ENCODE results near the gene DDX27. TPM values are rescaled to one million over a fixed set of nuclear protein-coding genes. Genes with fewer than 3 reads are reported as not detected.

DDX27 gene
- polyA plus RNA-seq, 1 of the 3 experiments (the other 2 are of a cell fraction): 51.9 TPM

DNA sequence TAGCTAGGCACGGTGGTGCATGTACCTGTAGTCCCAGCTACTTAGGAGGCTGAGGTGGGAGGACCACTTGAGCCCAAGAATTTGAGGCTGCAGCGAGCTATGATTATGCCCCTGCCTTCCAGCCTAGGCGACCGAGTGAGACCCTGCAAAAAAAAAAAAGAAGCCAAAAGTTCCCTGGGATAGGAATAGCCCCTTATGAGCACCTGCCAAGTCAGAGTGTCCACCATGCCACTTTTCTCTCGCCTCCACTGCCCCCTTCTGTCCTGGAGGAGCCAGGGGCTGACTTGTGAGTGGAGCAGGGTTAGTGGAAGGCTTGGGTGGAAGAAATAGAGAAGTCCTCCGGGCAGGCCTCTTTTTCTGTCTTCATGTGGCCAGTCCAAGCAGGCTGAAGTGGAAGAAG, 12.1 kb upstream of the DDX27 start:
- H3K36me3 ChIP-seq (replicated peaks in 1 of 2; ENCODE audit: control insufficient read depth in 1 of 2, insufficient read depth in 2 of 2, low read length in 1 of 2): no peaks in the 10 kb centered on the region
- TF ChIP-seq, protein P1, sequence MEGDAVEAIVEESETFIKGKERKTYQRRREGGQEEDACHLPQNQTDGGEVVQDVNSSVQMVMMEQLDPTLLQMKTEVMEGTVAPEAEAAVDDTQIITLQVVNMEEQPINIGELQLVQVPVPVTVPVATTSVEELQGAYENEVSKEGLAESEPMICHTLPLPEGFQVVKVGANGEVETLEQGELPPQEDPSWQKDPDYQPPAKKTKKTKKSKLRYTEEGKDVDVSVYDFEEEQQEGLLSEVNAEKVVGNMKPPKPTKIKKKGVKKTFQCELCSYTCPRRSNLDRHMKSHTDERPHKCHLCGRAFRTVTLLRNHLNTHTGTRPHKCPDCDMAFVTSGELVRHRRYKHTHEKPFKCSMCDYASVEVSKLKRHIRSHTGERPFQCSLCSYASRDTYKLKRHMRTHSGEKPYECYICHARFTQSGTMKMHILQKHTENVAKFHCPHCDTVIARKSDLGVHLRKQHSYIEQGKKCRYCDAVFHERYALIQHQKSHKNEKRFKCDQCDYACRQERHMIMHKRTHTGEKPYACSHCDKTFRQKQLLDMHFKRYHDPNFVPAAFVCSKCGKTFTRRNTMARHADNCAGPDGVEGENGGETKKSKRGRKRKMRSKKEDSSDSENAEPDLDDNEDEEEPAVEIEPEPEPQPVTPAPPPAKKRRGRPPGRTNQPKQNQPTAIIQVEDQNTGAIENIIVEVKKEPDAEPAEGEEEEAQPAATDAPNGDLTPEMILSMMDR (IDR thresholded peaks at IDR 0.05): peak; percentile 20; the same call in 1 of the 2 replicates
- TF ChIP-seq, protein P2, sequence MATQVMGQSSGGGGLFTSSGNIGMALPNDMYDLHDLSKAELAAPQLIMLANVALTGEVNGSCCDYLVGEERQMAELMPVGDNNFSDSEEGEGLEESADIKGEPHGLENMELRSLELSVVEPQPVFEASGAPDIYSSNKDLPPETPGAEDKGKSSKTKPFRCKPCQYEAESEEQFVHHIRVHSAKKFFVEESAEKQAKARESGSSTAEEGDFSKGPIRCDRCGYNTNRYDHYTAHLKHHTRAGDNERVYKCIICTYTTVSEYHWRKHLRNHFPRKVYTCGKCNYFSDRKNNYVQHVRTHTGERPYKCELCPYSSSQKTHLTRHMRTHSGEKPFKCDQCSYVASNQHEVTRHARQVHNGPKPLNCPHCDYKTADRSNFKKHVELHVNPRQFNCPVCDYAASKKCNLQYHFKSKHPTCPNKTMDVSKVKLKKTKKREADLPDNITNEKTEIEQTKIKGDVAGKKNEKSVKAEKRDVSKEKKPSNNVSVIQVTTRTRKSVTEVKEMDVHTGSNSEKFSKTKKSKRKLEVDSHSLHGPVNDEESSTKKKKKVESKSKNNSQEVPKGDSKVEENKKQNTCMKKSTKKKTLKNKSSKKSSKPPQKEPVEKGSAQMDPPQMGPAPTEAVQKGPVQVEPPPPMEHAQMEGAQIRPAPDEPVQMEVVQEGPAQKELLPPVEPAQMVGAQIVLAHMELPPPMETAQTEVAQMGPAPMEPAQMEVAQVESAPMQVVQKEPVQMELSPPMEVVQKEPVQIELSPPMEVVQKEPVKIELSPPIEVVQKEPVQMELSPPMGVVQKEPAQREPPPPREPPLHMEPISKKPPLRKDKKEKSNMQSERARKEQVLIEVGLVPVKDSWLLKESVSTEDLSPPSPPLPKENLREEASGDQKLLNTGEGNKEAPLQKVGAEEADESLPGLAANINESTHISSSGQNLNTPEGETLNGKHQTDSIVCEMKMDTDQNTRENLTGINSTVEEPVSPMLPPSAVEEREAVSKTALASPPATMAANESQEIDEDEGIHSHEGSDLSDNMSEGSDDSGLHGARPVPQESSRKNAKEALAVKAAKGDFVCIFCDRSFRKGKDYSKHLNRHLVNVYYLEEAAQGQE (IDR thresholded peaks at IDR 0.05; ENCODE audit: low read depth, low read length): no peak
- TF ChIP-seq RCOR1 (IDR thresholded peaks at IDR 0.05; ENCODE audit: low read length): no peak
- no peak for TF ChIP-seq MXI1 (IDR thresholded peaks at IDR 0.05; ENCODE audit: low read depth, low read length)
- no peaks in the 10 kb centered on the region for H4K20me1 ChIP-seq (ENCODE audit: insufficient read depth)
- 81% methylated on average over 5 of the region's 6 CpGs for WGBS (ENCODE audit: low lambda C conversion rate)
- H3K27me3 ChIP-seq (ENCODE audit: insufficient read depth): no peaks in the 10 kb centered on the region
- no peak overlapping the region for H3K4me2 ChIP-seq
- DNase-seq: no peak
- no peak overlapping the region for H3K4me3 ChIP-seq (ENCODE audit: low read depth in 2 of 2, low read length in 1 of 2)
- no peak overlapping the region for H3K27ac ChIP-seq (ENCODE audit: low read depth in 2 of 2, low read length in 1 of 2)
- H3K79me2 ChIP-seq (ENCODE audit: insufficient read depth): no peaks in the 10 kb centered on the region
- H3K9me3 ChIP-seq: peaks cover 10% of the 10 kb centered on the region; the same call in 1 of the 2 replicates
- H3F3A ChIP-seq (replicated peaks; ENCODE audit: insufficient read depth): no peaks in the 10 kb centered on the region
- ChIA-PET CTCF (interaction anchor here (0.9 to 3.3 kb wide), 4 partner anchors 9 to 74 kb away, joined by 3 to 8 read pairs (median 6); no protein-coding TSS in a partner anchor), POLR2A (no interaction called here)
- no peak overlapping the region for H2AFZ ChIP-seq (ENCODE audit: low read depth)
- H3K9ac ChIP-seq: no peak overlapping the region
- no peaks in the 10 kb centered on the region for H3K9me2 ChIP-seq
- H3K4me1 ChIP-seq (ENCODE audit: control insufficient read depth in 1 of 2, insufficient read depth in 2 of 2, low read depth in 1 of 2, low read length in 1 of 2): no peaks in the 10 kb centered on the region

DNA sequence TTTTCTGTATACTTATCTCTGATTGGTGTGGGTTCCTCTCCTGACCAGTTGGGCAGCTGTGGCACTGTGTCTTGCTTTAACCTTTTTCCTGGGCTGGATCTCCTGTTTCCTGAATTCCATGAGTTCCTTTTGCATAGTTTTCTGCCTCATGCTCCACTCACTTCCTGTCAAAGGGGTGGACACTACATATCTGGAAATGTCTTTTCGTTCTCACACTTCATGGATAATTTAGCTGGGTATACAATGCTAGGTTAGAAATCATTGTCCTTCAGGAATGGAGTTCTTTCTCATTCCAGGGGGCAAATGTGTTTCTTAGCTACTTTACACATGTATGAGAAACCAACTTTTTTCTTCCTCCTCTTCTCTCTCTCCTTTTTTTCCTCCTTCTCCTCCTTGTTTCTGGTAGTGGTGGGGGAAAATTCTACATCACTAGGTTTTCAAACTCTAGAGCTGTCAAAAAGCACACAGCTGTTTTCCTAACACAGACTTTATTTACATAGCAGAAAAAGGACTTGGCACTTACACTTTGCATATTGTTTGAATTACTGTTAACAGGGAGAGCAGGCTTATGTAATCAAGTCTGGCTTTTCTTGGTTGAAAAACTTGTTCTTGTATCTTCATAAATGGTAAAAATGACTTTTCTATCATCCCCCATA, 9.0 kb upstream of the DDX27 start:
- H4K20me1 ChIP-seq (ENCODE audit: insufficient read depth): no peaks in the 10 kb centered on the region
- CTCF ChIA-PET: interaction anchor here (0.8 kb wide), 1 partner anchor 78 kb away, joined by 6 read pairs; no protein-coding TSS in a partner anchor
- no peak overlapping the region for H3K4me3 ChIP-seq (ENCODE audit: low read depth in 2 of 2, low read length in 1 of 2)
- no peak overlapping the region for H2AFZ ChIP-seq (ENCODE audit: low read depth)
- 67% methylated on average over 1 of the region's 1 CpG for WGBS (ENCODE audit: low lambda C conversion rate)
- H3F3A ChIP-seq (replicated peaks; ENCODE audit: insufficient read depth): no peaks in the 10 kb centered on the region
- H3K27me3 ChIP-seq (ENCODE audit: insufficient read depth): no peaks in the 10 kb centered on the region
- H3K9me2 ChIP-seq: no peaks in the 10 kb centered on the region
- H3K36me3 ChIP-seq (replicated peaks in 1 of 2; ENCODE audit: control insufficient read depth in 1 of 2, insufficient read depth in 2 of 2, low read length in 1 of 2): no peaks in the 10 kb centered on the region
- H3K9me3 ChIP-seq: peaks cover 10% of the 10 kb centered on the region; the same call in 1 of the 2 replicates
- no peak overlapping the region for H3K9ac ChIP-seq
- H3K4me2 ChIP-seq: no peak overlapping the region
- H3K4me1 ChIP-seq (ENCODE audit: control insufficient read depth in 1 of 2, insufficient read depth in 2 of 2, low read depth in 1 of 2, low read length in 1 of 2): no peaks in the 10 kb centered on the region
- H3K79me2 ChIP-seq (ENCODE audit: insufficient read depth): no peaks in the 10 kb centered on the region
- POLR2A ChIA-PET: interaction anchor here (0.7 kb wide), 1 partner anchor 73 kb away, joined by 4 read pairs; no protein-coding TSS in a partner anchor
- DNase-seq: no peak
- no peak overlapping the region for H3K27ac ChIP-seq (ENCODE audit: low read depth in 2 of 2, low read length in 1 of 2)
- no peak for TF ChIP-seq RCOR1 (IDR thresholded peaks at IDR 0.05; ENCODE audit: low read length)
- TF ChIP-seq GABPA (IDR thresholded peaks at IDR 0.05; ENCODE audit: low read depth): no peak
- no peak for TF ChIP-seq EZH2phosphoT487 (IDR thresholded peaks at IDR 0.05; ENCODE audit: borderline replicate concordance, low read depth)
- no peak for TF ChIP-seq TEAD4 (IDR thresholded peaks at IDR 0.05; ENCODE audit: borderline replicate concordance, insufficient read depth)
- no peak for TF ChIP-seq RFX5 (IDR thresholded peaks at IDR 0.05; ENCODE audit: low read length)
- TF ChIP-seq TCF12 (IDR thresholded peaks at IDR 0.05): no peak
- no peak for TF ChIP-seq FOXJ3 (CRISPR knock-in tag; IDR thresholded peaks at IDR 0.05)
- TF ChIP-seq, protein P3, sequence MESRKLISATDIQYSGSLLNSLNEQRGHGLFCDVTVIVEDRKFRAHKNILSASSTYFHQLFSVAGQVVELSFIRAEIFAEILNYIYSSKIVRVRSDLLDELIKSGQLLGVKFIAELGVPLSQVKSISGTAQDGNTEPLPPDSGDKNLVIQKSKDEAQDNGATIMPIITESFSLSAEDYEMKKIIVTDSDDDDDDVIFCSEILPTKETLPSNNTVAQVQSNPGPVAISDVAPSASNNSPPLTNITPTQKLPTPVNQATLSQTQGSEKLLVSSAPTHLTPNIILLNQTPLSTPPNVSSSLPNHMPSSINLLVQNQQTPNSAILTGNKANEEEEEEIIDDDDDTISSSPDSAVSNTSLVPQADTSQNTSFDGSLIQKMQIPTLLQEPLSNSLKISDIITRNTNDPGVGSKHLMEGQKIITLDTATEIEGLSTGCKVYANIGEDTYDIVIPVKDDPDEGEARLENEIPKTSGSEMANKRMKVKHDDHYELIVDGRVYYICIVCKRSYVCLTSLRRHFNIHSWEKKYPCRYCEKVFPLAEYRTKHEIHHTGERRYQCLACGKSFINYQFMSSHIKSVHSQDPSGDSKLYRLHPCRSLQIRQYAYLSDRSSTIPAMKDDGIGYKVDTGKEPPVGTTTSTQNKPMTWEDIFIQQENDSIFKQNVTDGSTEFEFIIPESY (IDR thresholded peaks at IDR 0.05; ENCODE audit: borderline replicate concordance, low read depth): no peak
- TF ChIP-seq, protein P4, sequence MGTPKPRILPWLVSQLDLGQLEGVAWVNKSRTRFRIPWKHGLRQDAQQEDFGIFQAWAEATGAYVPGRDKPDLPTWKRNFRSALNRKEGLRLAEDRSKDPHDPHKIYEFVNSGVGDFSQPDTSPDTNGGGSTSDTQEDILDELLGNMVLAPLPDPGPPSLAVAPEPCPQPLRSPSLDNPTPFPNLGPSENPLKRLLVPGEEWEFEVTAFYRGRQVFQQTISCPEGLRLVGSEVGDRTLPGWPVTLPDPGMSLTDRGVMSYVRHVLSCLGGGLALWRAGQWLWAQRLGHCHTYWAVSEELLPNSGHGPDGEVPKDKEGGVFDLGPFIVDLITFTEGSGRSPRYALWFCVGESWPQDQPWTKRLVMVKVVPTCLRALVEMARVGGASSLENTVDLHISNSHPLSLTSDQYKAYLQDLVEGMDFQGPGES (IDR thresholded peaks at IDR 0.05; ENCODE audit: low read depth, low read length): no peak
- no peak for TF ChIP-seq NRF1 (IDR thresholded peaks at IDR 0.05; ENCODE audit: low read depth, low read length)
- no peak for TF ChIP-seq TAF1 (IDR thresholded peaks at IDR 0.05; ENCODE audit: borderline replicate concordance, low read depth, low read length)
- TF ChIP-seq, protein P5, sequence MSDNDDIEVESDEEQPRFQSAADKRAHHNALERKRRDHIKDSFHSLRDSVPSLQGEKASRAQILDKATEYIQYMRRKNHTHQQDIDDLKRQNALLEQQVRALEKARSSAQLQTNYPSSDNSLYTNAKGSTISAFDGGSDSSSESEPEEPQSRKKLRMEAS (IDR thresholded peaks at IDR 0.05; ENCODE audit: low read depth): no peak
- no peak for TF ChIP-seq JUND (IDR thresholded peaks at IDR 0.05)
- no peak for TF ChIP-seq YY1 (IDR thresholded peaks at IDR 0.05; ENCODE audit: low read depth)
